ENCODE results near the gene DEPDC1B.
"Not testable (repeated sequence)": the region's sequence is repeated elsewhere in the genome, so short reads cannot be mapped to it uniquely, and the experiment has no call there.

DEPDC1B gene

DNA sequence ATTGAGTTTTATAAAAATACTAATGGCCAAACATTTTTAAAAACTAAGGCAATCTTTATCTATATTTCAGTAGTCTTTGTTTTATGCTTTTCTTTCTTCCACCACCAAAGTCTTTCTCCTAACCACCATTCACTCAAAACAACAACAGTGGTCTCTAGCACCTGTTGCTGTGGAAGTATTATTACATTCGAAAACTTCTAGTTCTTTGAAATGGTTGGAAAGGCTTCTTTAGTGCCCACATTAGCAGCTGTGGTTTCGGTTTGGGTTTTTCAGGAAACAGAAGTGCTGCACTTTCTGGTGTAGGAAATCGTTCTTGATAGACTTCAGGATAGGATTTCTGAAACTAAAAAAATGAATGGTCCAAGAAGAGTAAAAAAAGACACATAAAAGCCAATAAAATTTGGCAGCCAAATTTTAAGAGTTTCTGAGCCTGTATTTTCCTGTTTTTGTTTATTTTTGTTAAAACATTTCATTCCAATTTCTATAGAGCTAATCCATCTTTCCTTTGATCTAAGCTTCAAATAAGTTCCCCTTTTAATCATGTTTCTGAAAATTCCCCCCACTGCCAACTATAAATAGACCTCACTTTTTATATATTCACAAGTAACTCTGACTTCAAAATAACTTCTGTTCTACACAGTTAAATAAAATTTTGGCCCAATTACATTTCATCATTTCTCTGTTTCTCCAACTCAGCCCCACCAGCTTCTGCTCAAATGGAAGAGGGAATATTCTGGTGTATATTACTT, 102.2 kb downstream of the DEPDC1B start:
- no peak for TF ChIP-seq POLR2A (IDR thresholded peaks at IDR 0.05; ENCODE audit: low read depth, low read length)
- TF ChIP-seq SPI1 (IDR thresholded peaks at IDR 0.05; ENCODE audit: low read depth, low read length) = peak; percentile 52
- no peak for TF ChIP-seq PAX5 (IDR thresholded peaks at IDR 0.05; ENCODE audit: insufficient read depth, low read length, severe bottlenecking)
- TF ChIP-seq POU2F2 (IDR thresholded peaks at IDR 0.05; ENCODE audit: low read depth, low read length) = no peak
- no peak for TF ChIP-seq TAF1 (IDR thresholded peaks at IDR 0.05; ENCODE audit: low read depth, low read length)
- TF ChIP-seq POLR2AphosphoS5 (IDR thresholded peaks at IDR 0.05; ENCODE audit: low read depth, low read length) = no peak
- DNase-seq (ENCODE audit: insufficient read length, low spot score) = no peak
- peak; percentile 31 for FAIRE-seq

DNA sequence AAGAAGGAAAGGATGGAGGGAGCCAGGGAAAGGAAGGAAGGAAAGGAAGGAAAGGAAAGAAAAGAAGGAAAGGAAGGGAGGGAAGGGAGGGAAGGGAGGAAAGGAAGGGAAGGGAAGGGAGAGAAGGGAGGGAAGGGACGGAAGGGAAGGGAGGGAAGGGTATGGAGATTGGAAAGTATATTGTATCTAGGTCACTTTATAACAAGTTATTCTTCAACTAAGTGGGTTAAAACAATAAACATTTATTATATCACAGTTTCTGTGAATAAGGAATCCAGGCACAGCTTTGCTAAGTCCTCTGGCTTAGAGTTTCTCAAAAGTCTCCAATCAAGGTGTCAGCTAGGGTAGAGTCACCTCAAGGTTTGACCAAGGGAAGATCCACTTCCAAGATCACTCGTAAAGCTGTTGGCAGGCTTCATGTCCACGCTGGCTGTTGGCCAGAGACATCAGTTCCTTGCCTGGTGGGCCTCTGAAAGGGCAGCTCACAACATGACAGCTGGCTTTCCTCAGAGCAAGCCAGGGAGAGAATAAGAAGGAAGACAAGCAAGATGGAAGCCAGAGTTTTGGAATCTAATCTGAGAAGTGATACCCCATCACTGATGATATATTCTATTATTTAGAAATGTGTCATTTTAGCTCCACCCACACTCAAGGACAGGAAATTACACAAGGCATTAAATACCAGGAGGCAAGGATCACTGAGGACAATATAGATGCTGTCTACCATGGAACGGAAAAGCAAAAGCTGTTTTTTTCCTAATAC, 105.1 kb downstream of the DEPDC1B start:
- FAIRE-seq = no peak
- TF ChIP-seq TAF1 (IDR thresholded peaks at IDR 0.05; ENCODE audit: low read depth, low read length) = no peak
- no peak for TF ChIP-seq PAX5 (IDR thresholded peaks at IDR 0.05; ENCODE audit: insufficient read depth, low read length, severe bottlenecking)
- no peak for TF ChIP-seq POLR2AphosphoS5 (IDR thresholded peaks at IDR 0.05; ENCODE audit: low read depth, low read length)
- TF ChIP-seq POU2F2 (IDR thresholded peaks at IDR 0.05; ENCODE audit: low read depth, low read length) = no peak
- no peak for TF ChIP-seq POLR2A (IDR thresholded peaks at IDR 0.05; ENCODE audit: low read depth, low read length)
- TF ChIP-seq SPI1 (IDR thresholded peaks at IDR 0.05; ENCODE audit: low read depth, low read length) = no peak
- no peak for DNase-seq (ENCODE audit: insufficient read length, low spot score)

DNA sequence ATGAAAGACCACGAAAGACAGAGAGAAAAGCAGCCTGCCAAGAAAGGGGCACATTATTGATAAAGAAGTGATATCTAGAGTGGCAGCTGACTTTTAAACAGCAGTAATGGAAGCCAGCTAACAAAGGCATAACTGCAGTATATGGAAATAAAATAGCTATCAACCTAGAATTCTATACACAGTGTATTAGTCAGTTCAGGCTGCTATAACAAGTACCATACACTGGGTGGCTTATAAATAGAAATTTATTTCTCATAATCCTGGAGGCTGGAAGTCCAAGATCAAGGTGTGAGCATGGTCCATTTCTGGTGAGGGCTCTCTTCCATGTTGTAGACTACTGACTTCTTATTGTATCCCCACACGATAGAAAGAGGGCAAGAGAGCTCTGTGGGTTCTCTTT, 109.8 kb downstream of the DEPDC1B start:
- DNase-seq (ENCODE audit: insufficient read length, low spot score) = no peak
- FAIRE-seq = no peak

DNA sequence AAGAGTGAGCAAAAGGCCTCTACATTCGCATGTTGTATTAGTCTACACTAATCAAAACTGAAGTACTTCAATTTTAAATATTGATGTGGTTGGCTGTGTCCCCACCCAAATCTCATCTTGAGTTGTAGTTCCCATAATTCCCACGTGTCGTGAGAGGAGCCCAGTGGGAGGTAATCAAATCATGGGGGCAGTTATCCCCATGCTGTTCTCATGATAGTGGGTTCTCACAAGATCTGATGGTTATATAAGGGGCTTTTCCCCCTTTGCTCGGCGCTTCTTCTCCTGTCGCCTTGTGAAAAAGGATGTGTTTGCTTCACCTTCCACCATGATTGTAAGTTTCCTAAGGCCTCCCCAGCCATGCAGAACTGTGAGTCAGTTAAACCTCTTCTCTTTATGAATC, 112.7 kb downstream of the DEPDC1B start:
- FAIRE-seq; DNase-seq (ENCODE audit: insufficient read length, low spot score): not testable (repeated sequence)

More for the DNA sequence above, 109.8 kb downstream of the DEPDC1B start:
- TF ChIP-seq POLR2A (IDR thresholded peaks at IDR 0.05; ENCODE audit: low read depth, low read length) (no peak), SPI1 (IDR thresholded peaks at IDR 0.05; ENCODE audit: low read depth, low read length) (no peak), PAX5 (IDR thresholded peaks at IDR 0.05; ENCODE audit: insufficient read depth, low read length, severe bottlenecking) (no peak), TAF1 (IDR thresholded peaks at IDR 0.05; ENCODE audit: low read depth, low read length) (no peak), POLR2AphosphoS5 (IDR thresholded peaks at IDR 0.05; ENCODE audit: low read depth, low read length) (no peak), POU2F2 (IDR thresholded peaks at IDR 0.05; ENCODE audit: low read depth, low read length) (no peak)

DNA sequence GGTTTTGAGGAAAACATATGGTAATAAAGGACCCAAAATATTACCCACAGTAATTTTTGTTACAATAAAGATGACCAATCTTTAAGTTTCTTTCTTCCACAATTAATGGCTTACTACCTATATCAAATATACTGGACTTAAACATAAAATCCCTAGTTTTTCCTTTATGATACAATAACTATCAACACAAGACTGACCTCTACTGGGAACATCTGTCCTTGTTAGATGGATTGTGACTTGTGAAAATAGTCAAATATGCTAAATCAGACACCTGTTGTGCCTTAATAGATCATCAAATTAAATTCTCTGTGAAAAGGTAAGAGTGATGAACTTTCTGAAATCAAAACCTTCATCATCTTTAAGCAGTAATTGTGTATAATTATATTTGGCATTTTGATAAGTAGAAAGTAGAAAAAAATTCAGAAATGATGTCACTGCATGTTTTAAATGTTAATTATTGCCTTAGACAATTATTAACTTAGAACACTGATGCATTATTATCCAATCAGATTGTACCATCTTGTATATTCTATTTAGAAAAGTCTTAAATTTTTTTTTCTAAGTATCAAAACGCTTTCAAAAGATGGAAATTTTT, 113.6 kb downstream of the DEPDC1B start:
- DNase-seq (ENCODE audit: insufficient read length, low spot score) (no peak), FAIRE-seq (peak; percentile 9)
- TF ChIP-seq POU2F2 (IDR thresholded peaks at IDR 0.05; ENCODE audit: low read depth, low read length) (no peak), POLR2A (IDR thresholded peaks at IDR 0.05; ENCODE audit: low read depth, low read length) (no peak), POLR2AphosphoS5 (IDR thresholded peaks at IDR 0.05; ENCODE audit: low read depth, low read length) (no peak)

DNA sequence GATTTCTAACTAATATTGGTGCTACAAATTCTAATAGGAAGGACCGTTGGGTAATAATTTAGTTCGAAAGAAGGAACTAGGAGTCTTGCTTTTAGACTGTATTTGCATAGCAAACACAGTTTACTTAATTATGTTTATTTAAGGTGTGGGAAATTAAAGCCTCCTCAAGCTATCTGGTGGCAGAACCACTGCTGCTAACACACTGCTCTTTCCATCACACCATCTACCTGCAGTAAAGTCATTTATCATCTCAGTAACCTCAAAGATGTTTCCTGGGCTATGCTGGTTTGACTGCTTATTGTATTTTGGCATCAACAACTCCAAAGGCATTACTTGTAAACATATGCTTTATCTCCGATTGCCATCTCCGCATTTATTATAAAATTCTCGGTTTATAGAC, 114.3 kb downstream of the DEPDC1B start:
- TF ChIP-seq POU2F2 (IDR thresholded peaks at IDR 0.05; ENCODE audit: low read depth, low read length) (no peak), POLR2A (IDR thresholded peaks at IDR 0.05; ENCODE audit: low read depth, low read length) (no peak), POLR2AphosphoS5 (IDR thresholded peaks at IDR 0.05; ENCODE audit: low read depth, low read length) (no peak), SPI1 (IDR thresholded peaks at IDR 0.05; ENCODE audit: low read depth, low read length) (no peak), TAF1 (IDR thresholded peaks at IDR 0.05; ENCODE audit: low read depth, low read length) (no peak), PAX5 (IDR thresholded peaks at IDR 0.05; ENCODE audit: insufficient read depth, low read length, severe bottlenecking) (no peak)
- DNase-seq (ENCODE audit: insufficient read length, low spot score) (no peak), FAIRE-seq (peak; percentile 31)

DNA sequence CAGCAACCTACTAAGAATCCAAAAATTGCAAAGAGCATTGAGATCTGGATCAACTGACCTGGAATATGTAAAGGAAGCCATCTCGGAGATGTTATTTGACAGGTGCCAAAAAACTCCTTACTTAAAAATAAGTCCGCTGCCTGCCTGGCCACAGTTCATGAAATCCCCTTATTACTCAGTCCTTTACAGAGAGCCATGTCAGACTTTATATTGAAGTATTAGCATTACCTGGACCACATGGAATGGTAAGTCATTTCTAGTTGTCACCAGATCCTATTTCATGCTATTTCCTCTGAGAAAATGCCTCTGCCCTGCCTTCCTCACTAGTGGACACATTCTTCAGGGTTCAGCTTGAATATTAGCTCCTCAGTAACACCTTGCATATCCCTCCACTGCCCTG, 115.7 kb downstream of the DEPDC1B start:
- FAIRE-seq (no peak), DNase-seq (ENCODE audit: insufficient read length, low spot score) (no peak)
- no peak for TF ChIP-seq POLR2A (IDR thresholded peaks at IDR 0.05; ENCODE audit: low read depth, low read length)
- no peak for TF ChIP-seq SPI1 (IDR thresholded peaks at IDR 0.05; ENCODE audit: low read depth, low read length)
- TF ChIP-seq POU2F2 (IDR thresholded peaks at IDR 0.05; ENCODE audit: low read depth, low read length) = no peak
- TF ChIP-seq PAX5 (IDR thresholded peaks at IDR 0.05; ENCODE audit: insufficient read depth, low read length, severe bottlenecking) = no peak
- no peak for TF ChIP-seq POLR2AphosphoS5 (IDR thresholded peaks at IDR 0.05; ENCODE audit: low read depth, low read length)
- TF ChIP-seq TAF1 (IDR thresholded peaks at IDR 0.05; ENCODE audit: low read depth, low read length) = no peak

DNA sequence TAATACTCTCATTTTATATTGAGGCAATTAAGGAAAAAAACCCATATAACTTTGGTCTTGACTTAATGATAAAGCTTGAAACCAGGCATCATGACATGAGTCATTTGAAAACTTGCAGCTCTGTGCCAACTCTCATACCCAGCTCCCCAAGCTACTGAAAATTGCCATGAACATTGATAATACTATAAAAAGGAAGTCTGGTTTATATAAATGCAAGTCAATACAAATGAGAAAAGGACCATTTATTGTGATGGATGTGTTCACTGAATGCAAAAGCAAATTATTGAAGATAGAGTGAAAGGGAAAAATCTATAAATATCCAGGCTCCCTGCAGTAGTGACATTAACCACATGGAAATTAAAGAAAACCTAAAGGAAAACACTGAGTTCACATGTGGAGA, 116.3 kb downstream of the DEPDC1B start:
- no peak for FAIRE-seq
- no peak for TF ChIP-seq PAX5 (IDR thresholded peaks at IDR 0.05; ENCODE audit: insufficient read depth, low read length, severe bottlenecking)
- TF ChIP-seq POU2F2 (IDR thresholded peaks at IDR 0.05; ENCODE audit: low read depth, low read length) = no peak
- TF ChIP-seq POLR2AphosphoS5 (IDR thresholded peaks at IDR 0.05; ENCODE audit: low read depth, low read length) = no peak
- no peak for TF ChIP-seq SPI1 (IDR thresholded peaks at IDR 0.05; ENCODE audit: low read depth, low read length)
- TF ChIP-seq POLR2A (IDR thresholded peaks at IDR 0.05; ENCODE audit: low read depth, low read length) = no peak
- no peak for TF ChIP-seq TAF1 (IDR thresholded peaks at IDR 0.05; ENCODE audit: low read depth, low read length)
- no peak for DNase-seq (ENCODE audit: insufficient read length, low spot score)

DNA sequence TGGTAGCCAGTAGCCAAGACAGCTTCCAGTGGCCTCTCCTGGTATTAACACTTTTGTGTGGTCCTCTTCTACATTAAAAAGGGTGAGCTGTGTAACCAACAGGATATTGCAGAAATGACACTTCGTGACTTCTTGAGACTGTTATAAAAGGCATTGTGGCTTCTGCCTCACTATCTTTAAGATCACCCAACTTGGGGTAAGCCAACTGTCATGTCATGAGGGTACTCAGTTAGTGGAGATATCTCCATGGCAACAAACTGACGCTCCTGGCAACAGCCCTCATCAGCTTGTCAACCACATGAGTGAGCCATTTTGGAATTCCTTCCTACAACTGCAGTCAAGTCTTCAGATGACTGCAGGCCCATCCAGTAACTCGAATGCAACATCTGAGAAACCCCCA, 121.7 kb downstream of the DEPDC1B start:
- DNase-seq (ENCODE audit: insufficient read length, low spot score) (no peak), FAIRE-seq (no peak)
- TF ChIP-seq POLR2A (IDR thresholded peaks at IDR 0.05; ENCODE audit: low read depth, low read length) (no peak), POU2F2 (IDR thresholded peaks at IDR 0.05; ENCODE audit: low read depth, low read length) (no peak), SPI1 (IDR thresholded peaks at IDR 0.05; ENCODE audit: low read depth, low read length) (no peak), POLR2AphosphoS5 (IDR thresholded peaks at IDR 0.05; ENCODE audit: low read depth, low read length) (no peak), TAF1 (IDR thresholded peaks at IDR 0.05; ENCODE audit: low read depth, low read length) (no peak), PAX5 (IDR thresholded peaks at IDR 0.05; ENCODE audit: insufficient read depth, low read length, severe bottlenecking) (no peak)
